RWPE2 (cell line): ENCODE results near the gene PHLPP2.

ENCODE experiments used
- ATAC-seq: fragments of 200-7000 bp; cut with Tn5 transposase; 3 replicates; pipeline ENCODE4 v1.9.1; 2021; ENCODE audit warnings: low read depth
- DNase-seq: peaks from one replicate; pipeline ENCODE4 v3.0.0-alpha.2; 2020; ENCODE audit warnings: low spot score
- H3K27ac ChIP-seq: fragments of 450-650 bp; 2 replicates; pipeline ENCODE4 v1.5.1; 2017; ENCODE audit warnings: mild to moderate bottlenecking; ENCODE audit not compliant: poor library complexity, severe bottlenecking
- H3K27me3 ChIP-seq: fragments of 250-450 bp; sonication (Bioruptor Pico); 2 replicates; pipeline ENCODE4 v1.5.1; 2021; ENCODE audit warnings: mild to moderate bottlenecking, moderate library complexity; ENCODE audit not compliant: insufficient read depth, poor library complexity, severe bottlenecking
- H3K36me3 ChIP-seq: fragments of 250-450 bp; sonication (Bioruptor Pico); 2 replicates; pipeline ENCODE4 v1.5.1; 2020; ENCODE audit warnings: low read depth, mild to moderate bottlenecking, moderate library complexity
- H3K4me1 ChIP-seq: fragments of 250-450 bp; sonication (Bioruptor Pico); 2 replicates; pipeline ENCODE4 v1.5.1; 2021; ENCODE audit warnings: mild to moderate bottlenecking, moderate library complexity; ENCODE audit not compliant: insufficient read depth, poor library complexity, severe bottlenecking
- H3K4me3 ChIP-seq: fragments of 250-450 bp; sonication (Bioruptor Pico); 2 replicates; pipeline ENCODE4 v1.5.1; 2021; ENCODE audit warnings: mild to moderate bottlenecking, moderate library complexity; ENCODE audit not compliant: severe bottlenecking
- H3K9me3 ChIP-seq: fragments of 250-450 bp; sonication (Bioruptor Pico); 2 replicates; pipeline ENCODE4 v1.5.1; 2021; ENCODE audit warnings: mild to moderate bottlenecking, moderate library complexity; ENCODE audit not compliant: severe bottlenecking
- TF ChIP-seq, protein P1 (sequence below): fragments of 450-650 bp; IDR thresholded peaks from one replicate; pipeline ENCODE4 v1.5.1; 2017; ENCODE audit warnings: mild to moderate bottlenecking, moderate library complexity; ENCODE audit not compliant: poor library complexity, severe bottlenecking

The PHLPP2 gene

DNA sequence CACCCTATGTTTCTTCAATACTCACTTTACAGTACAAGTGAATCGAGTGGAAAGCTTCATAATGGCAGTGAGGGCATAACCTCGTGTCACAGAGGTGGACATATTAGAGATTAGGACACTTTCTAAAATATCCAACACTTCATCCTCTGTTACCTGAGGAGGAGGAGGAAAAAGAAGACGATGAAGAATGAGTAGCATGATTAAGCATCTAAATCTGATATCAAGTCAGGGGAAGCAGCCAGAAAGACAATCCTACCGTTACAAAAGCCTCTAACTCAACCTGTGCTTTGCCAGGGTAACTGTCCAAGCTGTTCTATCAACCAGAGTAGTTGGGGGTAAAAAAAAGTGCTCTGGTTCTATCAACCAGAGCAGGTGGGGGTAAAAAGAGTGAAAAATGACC is 23.7 kb upstream of the PHLPP2 start:
- peaks cover 96% of the 10 kb centered on the region for H3K36me3 ChIP-seq
- H3K27ac ChIP-seq, result no peak overlapping the region
- no peaks in the 10 kb centered on the region for H3K9me3 ChIP-seq
- DNase-seq, result no peak
- no peak overlapping the region for H3K4me3 ChIP-seq
- no peaks in the 10 kb centered on the region for H3K27me3 ChIP-seq
- ATAC-seq, result no peak
- TF ChIP-seq, protein P1, sequence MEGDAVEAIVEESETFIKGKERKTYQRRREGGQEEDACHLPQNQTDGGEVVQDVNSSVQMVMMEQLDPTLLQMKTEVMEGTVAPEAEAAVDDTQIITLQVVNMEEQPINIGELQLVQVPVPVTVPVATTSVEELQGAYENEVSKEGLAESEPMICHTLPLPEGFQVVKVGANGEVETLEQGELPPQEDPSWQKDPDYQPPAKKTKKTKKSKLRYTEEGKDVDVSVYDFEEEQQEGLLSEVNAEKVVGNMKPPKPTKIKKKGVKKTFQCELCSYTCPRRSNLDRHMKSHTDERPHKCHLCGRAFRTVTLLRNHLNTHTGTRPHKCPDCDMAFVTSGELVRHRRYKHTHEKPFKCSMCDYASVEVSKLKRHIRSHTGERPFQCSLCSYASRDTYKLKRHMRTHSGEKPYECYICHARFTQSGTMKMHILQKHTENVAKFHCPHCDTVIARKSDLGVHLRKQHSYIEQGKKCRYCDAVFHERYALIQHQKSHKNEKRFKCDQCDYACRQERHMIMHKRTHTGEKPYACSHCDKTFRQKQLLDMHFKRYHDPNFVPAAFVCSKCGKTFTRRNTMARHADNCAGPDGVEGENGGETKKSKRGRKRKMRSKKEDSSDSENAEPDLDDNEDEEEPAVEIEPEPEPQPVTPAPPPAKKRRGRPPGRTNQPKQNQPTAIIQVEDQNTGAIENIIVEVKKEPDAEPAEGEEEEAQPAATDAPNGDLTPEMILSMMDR, result no peak
- H3K4me1 ChIP-seq, result no peaks in the 10 kb centered on the region

DNA sequence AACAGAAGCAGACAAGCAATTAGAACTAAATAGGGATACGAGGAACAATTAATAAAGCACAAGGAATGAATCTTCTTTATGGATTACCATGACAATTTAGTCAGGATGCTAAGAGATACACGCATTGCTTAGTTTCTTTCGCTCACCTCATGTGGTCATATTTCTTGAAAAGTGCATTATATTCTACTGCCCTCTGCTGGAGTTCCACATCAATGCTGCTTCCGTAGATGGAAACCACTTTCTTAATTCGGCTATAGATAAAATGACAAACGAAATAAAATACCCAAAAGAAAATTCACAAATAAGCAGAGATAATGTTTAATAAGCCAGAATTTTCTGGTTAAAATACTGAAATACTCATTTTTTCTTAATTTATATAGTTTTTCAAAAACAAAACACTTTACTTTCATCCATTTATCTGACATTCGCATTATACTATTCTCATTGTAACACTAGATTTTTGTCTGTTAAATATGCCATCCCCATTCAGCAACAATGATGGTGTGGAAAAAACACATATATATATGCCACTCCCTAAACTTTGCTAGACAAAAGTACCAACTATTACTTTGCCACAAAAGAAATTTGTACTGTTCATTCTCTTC is 22.0 kb upstream of the PHLPP2 start:
- Histone ChIP-seq H3K27me3 (no peaks in the 10 kb centered on the region), H3K4me3 (no peak overlapping the region), H3K27ac (no peak overlapping the region), H3K9me3 (no peaks in the 10 kb centered on the region), H3K36me3 (peaks cover 96% of the 10 kb centered on the region), H3K4me1 (no peaks in the 10 kb centered on the region)
- ATAC-seq, result no peak
- DNase-seq, result no peak
- TF ChIP-seq, protein P1, result peak; percentile 80

DNA sequence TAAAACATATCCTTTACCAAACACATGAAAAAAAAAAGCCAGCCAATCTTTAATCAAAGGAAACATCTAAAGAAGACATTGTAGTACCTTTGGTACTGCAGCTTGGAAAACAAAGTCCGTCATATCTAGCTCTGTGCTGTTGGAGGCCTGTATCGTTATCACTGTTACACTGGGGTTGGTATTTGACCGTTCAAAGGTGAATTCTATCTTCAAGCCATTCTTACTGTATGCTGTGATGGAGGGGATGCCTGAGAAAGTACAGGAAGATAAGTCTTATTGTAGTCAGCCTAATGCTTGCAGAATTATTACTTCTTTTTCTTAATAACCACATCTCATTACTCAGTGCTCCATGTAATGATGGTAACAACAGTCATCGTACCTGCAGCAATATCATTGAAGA is 14.4 kb upstream of the PHLPP2 start:
- TF ChIP-seq, protein P1, result no peak
- Histone ChIP-seq H3K27ac (no peak overlapping the region), H3K9me3 (no peaks in the 10 kb centered on the region), H3K4me1 (no peaks in the 10 kb centered on the region), H3K36me3 (peaks cover 86% of the 10 kb centered on the region), H3K4me3 (no peak overlapping the region), H3K27me3 (no peaks in the 10 kb centered on the region)
- DNase-seq, result no peak
- no peak for ATAC-seq

DNA sequence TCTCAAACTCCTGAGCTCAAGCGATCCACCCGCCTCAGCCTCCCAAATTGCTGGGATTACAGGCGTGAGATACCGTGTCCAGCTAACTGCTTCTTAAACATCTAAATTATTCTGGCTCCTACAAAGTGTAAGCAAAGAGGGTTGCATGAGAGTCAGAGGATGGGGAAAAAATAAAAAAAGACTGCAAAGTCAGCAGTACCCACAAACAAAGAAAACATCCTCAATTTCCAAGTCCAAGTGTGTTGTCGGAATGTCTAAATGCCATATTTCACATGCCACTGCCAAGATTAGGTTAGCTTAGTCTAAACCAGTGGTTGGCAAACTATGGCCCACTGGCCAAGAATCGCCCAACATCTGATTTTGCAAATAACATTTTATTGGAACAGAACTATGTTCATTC is 13.0 kb upstream of the PHLPP2 start:
- Histone ChIP-seq H3K4me1 (no peaks in the 10 kb centered on the region), H3K27me3 (no peaks in the 10 kb centered on the region), H3K4me3 (no peak overlapping the region), H3K27ac (no peak overlapping the region), H3K9me3 (no peaks in the 10 kb centered on the region), H3K36me3 (peaks cover 86% of the 10 kb centered on the region)
- no peak for DNase-seq
- TF ChIP-seq, protein P1, result no peak
- no peak for ATAC-seq

DNA sequence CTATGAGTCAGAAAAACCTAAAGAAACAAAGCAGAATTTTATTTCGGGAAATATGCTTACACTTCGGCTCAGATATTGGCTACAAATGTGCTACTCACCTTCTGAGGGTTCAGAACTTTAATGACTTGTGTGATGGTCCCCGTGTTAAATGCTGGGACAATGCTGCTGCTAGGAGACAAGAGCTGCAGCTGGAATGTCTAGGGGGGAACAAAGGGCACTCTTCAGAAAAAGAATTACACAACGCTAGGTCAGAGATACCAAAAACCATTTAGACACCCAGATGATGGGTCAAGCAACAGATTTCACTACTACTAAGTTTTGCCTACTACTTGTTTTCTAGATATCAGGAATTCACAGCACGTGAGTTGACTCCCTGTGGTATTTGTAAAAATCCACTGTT is 10.0 kb upstream of the PHLPP2 start:
- no peak for ATAC-seq
- no peak overlapping the region for H3K4me3 ChIP-seq
- H3K4me1 ChIP-seq, result no peaks in the 10 kb centered on the region
- H3K27me3 ChIP-seq, result no peaks in the 10 kb centered on the region
- no peak overlapping the region for H3K27ac ChIP-seq
- DNase-seq, result no peak
- TF ChIP-seq, protein P1, result no peak
- H3K9me3 ChIP-seq, result no peaks in the 10 kb centered on the region
- H3K36me3 ChIP-seq, result peaks cover 76% of the 10 kb centered on the region
